Stomach (tissue), 4 donors: ENCODE data around the gene CFAP74.

Source experiments
- CTCF ChIP-seq, 7 experiments: fragments of 450-650 bp in 4 of 7; fragments of 200-600 bp in 3 of 7; sonication (generic) in 3 of 7; IDR thresholded peaks; one replicate each; pipeline ENCODE4 v1.5.1; 2016 to 2019; ENCODE audit warnings: antibody characterized with exemption in 7 of 7, control low read depth in 2 of 7, mild to moderate bottlenecking in 1 of 7
- EP300 ChIP-seq: sonication (generic); formaldehyde crosslinking; IDR thresholded peaks from one replicate; pipeline ENCODE4 v1.6.1; 2017; ENCODE audit warnings: antibody characterized with exemption
- POLR2AphosphoS5 ChIP-seq, 3 donors: sonication (generic); formaldehyde crosslinking; IDR thresholded peaks; one replicate each; pipeline ENCODE4 v1.6.1; 2016; ENCODE audit warnings: antibody characterized with exemption in 3 of 3

GRCh38 chr1:2028870-2029560 is 25.4 kb upstream of the CFAP74 start:
- no peak for TF ChIP-seq EP300
- no peak for TF ChIP-seq CTCF (IDR thresholded peaks at IDR 0.05)
- no peak for TF ChIP-seq POLR2AphosphoS5 (IDR thresholded peaks at IDR 0.05)
